Activated CD8-positive, alpha-beta memory T cell treated with anti-CD3 and anti-CD28 coated beads, Interleukin-2, amount 50 U/mL, for 1 hour (primary cell): ENCODE results near the gene PLA2G4D.
A peak's percentile ranks its signal among the peaks of the same experiment; 100 is the strongest.

Experiments used
- DNase-seq: peaks from one replicate; pipeline ENCODE4 v3.0.0-alpha.2; 2020; ENCODE audit errors: extremely low read depth

PLA2G4D gene

DNA sequence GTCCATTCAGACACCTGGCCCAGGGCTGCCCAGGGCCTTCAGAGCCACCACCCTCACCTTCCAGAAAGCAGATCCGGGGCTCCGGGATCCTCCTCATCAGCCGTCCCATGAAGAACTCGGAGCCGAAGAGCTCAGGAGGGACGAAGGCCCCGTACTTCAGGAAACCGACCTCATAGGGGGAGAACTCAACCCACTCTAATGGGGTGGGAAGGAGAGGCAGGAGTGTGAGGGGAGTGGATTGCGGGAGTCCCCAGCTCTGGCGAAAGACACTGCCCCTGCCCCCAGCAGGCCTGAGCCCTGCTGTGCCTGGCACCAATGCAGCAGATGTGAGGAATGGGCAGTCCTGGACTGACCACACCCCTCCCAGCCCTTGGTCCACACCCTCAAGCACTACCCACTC, 22.6 kb downstream of the PLA2G4D start:
- no peak for DNase-seq

DNA sequence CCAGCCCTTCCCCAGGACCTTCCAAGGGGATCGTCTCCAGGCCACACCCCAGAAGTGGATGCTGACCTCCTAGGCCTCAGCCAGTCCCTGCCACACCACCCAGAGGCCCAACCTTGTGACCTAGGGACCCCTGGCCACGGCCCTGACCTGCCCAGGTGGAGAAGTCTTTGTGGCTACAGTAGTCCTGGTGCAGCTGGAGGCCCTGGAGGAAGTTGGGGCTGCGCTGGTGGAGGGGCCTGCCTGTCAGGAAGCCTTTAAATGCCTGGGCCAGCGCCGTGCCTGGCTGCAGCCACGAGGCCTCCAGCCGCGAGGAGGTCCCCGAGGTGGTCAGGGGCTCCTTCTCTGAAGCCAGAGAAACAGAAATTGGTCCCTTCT, 23.4 kb downstream of the PLA2G4D start:
- DNase-seq: no peak

DNA sequence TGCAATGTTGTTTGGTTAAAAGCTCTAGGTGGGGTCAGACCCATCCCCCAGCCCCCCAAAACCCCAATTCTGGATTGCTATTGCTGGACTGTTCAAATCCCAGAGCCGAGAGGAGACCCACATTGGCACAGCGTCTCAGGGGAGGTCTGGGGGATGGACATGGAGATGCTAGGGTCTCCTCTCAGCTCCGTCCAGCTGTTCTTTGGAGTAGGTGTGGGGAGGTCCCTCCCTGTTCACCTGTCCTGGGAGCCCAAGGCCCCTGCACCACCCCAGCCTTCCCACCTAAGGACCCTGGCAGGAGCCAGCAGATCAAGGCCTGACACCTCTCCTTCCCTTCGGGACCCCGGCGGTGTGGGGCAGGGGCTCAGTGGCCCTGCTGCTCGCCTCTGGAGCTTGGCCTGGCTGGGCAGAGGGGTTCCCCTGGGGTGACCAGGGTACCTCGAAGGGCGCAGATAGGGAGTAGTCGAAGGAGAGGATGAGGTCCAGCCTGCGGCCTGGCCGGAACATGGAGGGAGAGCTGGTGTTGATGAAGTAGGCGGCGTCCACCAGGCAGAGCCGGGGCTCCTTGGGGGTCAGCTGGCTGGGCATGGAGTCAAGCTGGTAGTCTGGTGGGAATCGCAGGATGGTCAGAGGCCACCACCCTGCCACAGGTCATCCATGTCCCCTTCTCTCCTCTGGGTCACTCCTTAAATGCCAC, 23.9 kb downstream of the PLA2G4D start:
- no peak for DNase-seq

GRCh38 chr15:42069496-42070278, 24.7 kb downstream of the PLA2G4D start:
- no peak for DNase-seq

DNA sequence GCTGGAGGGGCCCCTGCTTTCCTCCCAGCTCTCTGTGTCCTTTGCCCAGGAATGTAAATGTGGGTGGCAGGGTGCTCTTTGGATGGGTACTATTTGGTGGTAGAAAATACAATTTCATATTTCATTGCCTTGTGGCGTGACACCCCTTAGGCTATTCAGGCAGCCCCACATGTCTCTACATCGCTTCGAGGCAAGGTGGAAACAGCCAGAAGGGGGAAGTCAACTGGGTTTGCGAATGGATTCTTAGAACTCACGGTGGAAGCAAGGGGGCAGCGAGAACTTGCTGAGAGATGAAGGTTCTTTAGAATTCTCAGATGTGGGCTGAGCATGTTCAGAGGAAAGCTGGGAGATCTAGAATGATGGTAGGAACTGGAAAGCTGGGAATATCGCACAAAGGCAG, 25.3 kb downstream of the PLA2G4D start:
- no peak for DNase-seq

DNA sequence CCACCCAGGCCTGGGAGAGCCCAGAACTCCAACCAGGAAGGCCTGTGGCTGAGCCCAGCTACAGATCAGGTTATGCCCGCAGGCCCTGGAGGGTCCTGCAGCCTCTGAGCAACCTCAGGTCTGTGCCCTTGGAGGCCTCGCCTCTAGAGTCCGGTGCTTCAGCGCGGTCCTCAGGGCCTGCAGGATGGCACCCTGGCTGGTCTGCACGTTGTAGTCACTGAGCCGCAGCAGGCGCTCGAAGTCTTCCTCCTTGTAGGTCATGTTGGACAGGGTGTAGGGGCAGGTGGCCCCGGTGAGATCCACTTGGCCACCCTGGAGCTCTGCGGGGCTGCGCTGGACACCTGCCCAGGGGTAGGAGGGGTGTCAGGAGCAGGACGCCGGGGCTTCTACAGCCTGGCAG, 25.8 kb downstream of the PLA2G4D start:
- DNase-seq: no peak

DNA sequence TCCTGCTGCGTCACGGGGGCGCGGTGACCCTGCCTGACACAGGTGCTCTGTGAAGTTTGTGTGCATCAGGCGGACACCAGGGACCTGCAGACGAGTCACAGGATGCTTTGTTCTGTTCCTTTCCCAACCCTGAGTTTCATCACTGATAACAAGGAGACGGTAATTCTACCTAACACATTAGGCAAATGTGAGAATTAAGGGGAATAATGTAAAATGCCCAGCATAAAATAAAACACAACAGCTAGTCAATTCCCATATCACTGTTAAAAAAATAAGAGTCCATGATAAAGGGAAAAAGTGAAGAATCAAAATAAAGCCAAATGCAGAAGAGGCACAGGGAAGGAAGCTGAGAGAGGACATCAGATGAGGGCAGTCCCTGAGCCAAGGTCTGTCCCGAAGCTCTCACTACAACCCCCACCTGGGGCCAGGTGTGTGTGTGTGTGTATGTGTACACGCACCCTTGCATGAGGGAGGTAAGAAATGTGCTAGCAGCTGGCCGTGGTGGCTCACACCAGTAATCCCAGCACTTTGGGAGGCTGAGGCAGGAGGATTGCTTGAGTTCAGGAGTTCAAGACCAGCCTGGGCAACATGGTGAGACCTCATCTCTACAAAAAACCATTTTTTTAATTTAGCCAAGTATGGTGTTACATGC, 27.5 kb downstream of the PLA2G4D start:
- no peak for DNase-seq

- no peak for DNase-seq
Measured at GRCh38 chr15:42065468-42065867, 28.9 kb downstream of the PLA2G4D start.

- no peak for DNase-seq
Measured at GRCh38 chr15:42065033-42065432, 29.3 kb downstream of the PLA2G4D start.

DNA sequence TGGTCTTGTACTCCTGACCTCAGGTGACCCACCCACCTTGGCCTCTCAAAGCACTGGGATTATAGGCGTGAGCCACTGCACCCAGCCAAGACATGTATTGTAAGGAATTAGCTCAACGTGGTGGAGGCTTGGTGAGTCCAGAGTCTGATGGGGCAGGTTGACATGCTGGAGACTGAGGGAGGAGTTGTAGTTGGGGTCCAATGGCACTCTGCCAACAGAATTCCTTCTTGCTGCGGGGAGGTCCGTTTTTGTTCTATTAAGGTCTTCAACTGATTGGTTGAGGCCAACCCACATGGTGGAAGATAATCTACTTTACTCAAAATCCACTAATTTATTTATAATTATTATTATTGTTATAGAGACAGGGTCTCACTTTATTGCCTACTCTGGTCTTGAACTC, 30.1 kb downstream of the PLA2G4D start:
- no peak for DNase-seq

DNA sequence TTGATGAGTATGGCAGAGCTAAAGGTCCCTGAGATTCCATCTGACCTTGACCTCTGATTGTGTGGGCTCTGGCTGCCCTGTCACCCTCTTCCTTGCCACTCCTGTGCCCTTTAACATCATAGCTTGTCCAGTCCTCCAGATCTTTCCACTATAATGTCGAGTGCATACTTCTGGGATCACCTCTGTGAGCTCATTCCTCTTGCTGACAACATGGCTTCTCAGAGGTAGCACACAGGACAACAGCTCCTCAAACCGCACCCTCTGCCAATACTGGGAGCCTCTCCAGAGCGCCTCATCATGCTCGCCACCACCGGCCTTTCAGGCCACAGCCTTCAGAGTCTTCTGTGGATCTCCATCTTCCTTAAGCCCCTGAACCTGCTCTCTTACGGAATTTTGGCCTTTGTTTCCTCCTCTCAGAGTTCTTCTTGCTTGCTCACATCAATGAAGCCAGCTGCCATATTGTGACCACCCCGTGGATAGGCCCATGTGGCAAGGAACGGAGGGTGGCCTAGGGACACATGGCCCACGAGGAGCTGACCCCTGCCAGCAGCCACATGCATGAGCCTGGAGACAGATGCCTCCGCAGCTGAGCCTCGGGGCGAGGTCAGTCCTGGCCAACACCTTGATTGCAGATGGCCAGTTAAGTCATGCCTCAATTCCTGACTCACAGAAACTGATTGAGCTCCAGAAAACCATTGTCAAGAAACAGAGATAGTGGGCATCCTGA, 31.1 kb downstream of the PLA2G4D start:
- DNase-seq: no peak

DNA sequence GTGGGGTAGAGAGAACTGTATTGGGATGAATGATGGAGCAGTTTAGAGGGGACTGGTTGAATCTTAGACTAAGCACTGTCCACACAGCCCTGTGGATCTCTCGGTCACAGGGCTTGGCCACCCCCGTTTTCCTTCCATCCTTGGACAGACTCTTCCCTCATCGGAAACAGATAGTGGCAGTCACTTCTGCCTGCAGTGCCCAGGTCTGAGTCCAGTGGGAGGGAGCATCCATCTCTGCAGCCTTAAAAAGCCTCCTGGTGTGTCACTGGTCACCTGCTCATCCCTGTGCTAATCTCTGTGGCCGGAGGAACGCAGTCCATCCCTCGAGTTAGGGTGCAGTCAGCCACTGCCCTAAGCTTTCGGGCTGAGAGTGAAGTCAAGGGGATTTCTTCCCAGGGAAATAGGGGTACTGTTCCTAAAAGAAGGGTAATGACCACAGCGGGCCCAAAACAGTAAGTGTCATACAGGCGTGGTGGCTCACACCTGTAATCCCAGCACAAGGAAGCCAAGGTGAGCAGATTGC, 32.0 kb downstream of the PLA2G4D start:
- DNase-seq: no peak

DNA sequence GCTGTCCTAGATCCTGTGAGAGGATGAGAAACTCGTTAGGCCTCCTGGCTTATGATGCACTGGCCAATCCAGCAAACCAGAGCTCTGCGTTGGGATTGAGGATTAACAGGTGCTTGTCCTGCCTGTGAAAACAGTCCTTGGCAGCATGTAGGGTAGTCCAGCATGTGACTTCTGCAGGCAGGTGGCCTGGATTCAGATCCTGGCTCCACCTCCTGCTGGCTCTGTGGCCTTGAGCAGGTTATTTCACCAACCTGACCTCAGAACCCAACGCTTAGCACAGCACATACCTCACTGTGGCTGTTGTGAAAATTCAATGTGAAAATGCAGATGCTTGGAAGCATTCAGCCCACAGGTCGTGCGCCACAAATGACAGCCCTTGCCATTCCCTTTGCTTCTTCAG, 33.6 kb downstream of the PLA2G4D start:
- no peak for DNase-seq

- DNase-seq: no peak
Measured at GRCh38 chr15:42060477-42060763, 33.9 kb downstream of the PLA2G4D start.

GRCh38 chr15:42059661-42060476, 34.5 kb downstream of the PLA2G4D start:
- peak; percentile 9 for DNase-seq

GRCh38 chr15:42058791-42059190, 35.6 kb downstream of the PLA2G4D start:
- no peak for DNase-seq

DNA sequence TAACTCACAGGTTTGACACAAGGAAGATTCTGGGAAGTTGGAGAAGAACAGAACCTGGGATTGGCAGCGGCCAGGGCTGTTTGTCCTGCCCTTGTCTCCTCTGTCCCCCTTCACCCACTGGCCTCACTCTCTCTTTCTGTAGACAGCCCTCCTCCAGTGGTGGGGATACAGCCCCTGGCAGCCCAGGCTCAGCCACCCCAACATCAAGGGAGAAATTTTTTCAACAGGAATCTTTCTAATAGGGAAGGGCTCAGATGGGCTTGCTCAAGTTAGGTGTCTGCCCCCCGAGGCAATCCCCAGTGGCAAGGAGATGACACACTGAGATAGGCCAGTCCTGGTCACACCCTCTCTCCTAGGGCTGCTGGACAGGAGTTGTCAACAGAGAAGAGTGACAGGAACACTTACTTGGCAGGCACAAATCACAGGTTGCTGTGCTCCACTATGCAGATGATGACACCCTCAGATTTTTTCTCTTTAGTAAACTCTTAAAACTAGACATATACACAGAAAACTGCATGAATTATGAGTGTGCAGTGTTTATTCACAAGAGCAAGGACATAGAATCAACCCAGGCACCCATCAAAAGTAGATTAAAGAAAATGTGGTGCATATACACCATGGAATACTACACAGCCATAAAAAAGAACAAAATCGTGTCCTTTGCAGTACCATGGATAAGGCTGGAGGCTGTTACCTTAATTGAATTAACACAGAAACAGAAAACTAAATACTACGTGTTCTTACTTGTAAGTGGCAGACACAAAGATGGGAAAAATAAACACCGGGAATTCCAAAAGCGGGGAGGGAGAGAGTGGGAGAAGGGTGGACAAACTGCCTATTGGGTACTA, 36.3 kb downstream of the PLA2G4D start:
- no peak for DNase-seq

- peak; percentile 11 for DNase-seq
Measured at GRCh38 chr15:42056934-42057798, 37.2 kb downstream of the PLA2G4D start.

DNA sequence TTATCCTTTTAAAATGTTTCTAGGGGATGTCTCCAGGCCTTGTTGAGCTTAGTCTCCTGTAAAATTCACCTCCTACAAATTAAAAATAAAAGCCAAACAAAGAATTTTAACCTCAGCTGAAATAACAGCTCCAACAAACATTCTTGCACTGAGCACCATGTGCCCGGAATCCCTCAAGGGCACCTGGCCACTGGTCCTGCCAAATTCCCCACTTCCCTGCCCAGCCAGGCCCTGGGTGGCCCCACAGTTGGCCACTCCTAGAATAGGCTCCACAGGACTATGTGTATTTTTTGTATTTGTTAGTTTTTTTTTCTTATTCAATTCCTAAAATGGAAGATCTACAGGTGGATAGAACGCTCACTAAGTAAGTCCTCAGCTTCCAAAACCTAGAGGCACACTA, 40.4 kb downstream of the PLA2G4D start:
- DNase-seq: no peak

GRCh38 chr15:42053010-42053409, 41.4 kb downstream of the PLA2G4D start:
- no peak for DNase-seq
